ENCODE data around the gene BASP1. TPM values are rescaled to one million over a fixed set of nuclear protein-coding genes. Genes with fewer than 3 reads are reported as not detected.
A peak's percentile ranks its signal among the peaks of the same experiment; 100 is the strongest.

BASP1 gene
- total and polyA plus RNA-seq, 2 donors from 2014 or later = 5.1 to 12.5 TPM

GRCh38 chr5:17302106-17302505 lies 84.7 kb downstream of the BASP1 start:
- intact Hi-C loops (cut with DNase I) = no loop called here
- Histone ChIP-seq H3K27ac (ENCODE audit: low read depth in 2 of 2, low read length in 2 of 2) (no peak overlapping the region), H3K9me3 (ENCODE audit: control insufficient read depth in 2 of 3, insufficient read depth in 1 of 3, low read length in 3 of 3) (no peaks in the 10 kb centered on the region), H3K36me3 (ENCODE audit: control insufficient read depth in 2 of 3, insufficient read depth in 3 of 3, low read length in 3 of 3) (no peaks in the 10 kb centered on the region), H3K27me3 (ENCODE audit: control insufficient read depth, insufficient read depth, low read length) (no peaks in the 10 kb centered on the region), H3K4me1 (ENCODE audit: control insufficient read depth in 2 of 3, insufficient read depth in 2 of 3, low read depth in 1 of 3, low read length in 3 of 3) (no peaks in the 10 kb centered on the region), H3K4me3 (ENCODE audit: low read length in 3 of 3) (no peak overlapping the region), H3K9ac (ENCODE audit: low read length in 3 of 3) (no peak overlapping the region)
- DNase-seq (no peak), FAIRE-seq (no peak)
- no peak for TF ChIP-seq CTCF (IDR thresholded peaks at IDR 0.05; ENCODE audit: borderline replicate concordance, extremely low read depth, insufficient read depth)

- FAIRE-seq (no peak), DNase-seq (peak in 1 of 5 donors; percentile 42)
- H3K36me3 ChIP-seq (ENCODE audit: control insufficient read depth in 2 of 3, insufficient read depth in 3 of 3, low read length in 3 of 3) = no peaks in the 10 kb centered on the region
- no peak overlapping the region for H3K27ac ChIP-seq (ENCODE audit: low read depth in 2 of 2, low read length in 2 of 2)
- H3K9me3 ChIP-seq (ENCODE audit: control insufficient read depth in 2 of 3, insufficient read depth in 1 of 3, low read length in 3 of 3) = no peaks in the 10 kb centered on the region
- intact Hi-C loops (cut with DNase I) = no loop called here
- no peaks in the 10 kb centered on the region for H3K4me1 ChIP-seq (ENCODE audit: control insufficient read depth in 2 of 3, insufficient read depth in 2 of 3, low read depth in 1 of 3, low read length in 3 of 3)
- no peak overlapping the region for H3K4me3 ChIP-seq (ENCODE audit: low read length in 3 of 3)
- no peaks in the 10 kb centered on the region for H3K27me3 ChIP-seq (ENCODE audit: control insufficient read depth, insufficient read depth, low read length)
- TF ChIP-seq CTCF (IDR thresholded peaks at IDR 0.05; ENCODE audit: borderline replicate concordance, extremely low read depth, insufficient read depth) = no peak
- H3K9ac ChIP-seq (ENCODE audit: low read length in 3 of 3) = no peak overlapping the region
Observed at GRCh38 chr5:17302604-17303003, 85.2 kb downstream of the BASP1 start.

GRCh38 chr5:17304282-17304681 lies 86.9 kb downstream of the BASP1 start:
- H3K4me1 ChIP-seq (ENCODE audit: control insufficient read depth in 2 of 3, insufficient read depth in 2 of 3, low read depth in 1 of 3, low read length in 3 of 3) = no peaks in the 10 kb centered on the region
- TF ChIP-seq CTCF (IDR thresholded peaks at IDR 0.05; ENCODE audit: borderline replicate concordance, extremely low read depth, insufficient read depth) = no peak
- DNase-seq (no peak), FAIRE-seq (no peak)
- H3K36me3 ChIP-seq (ENCODE audit: control insufficient read depth in 2 of 3, insufficient read depth in 3 of 3, low read length in 3 of 3) = no peaks in the 10 kb centered on the region
- no peaks in the 10 kb centered on the region for H3K27me3 ChIP-seq (ENCODE audit: control insufficient read depth, insufficient read depth, low read length)
- no peak overlapping the region for H3K4me3 ChIP-seq (ENCODE audit: low read length in 3 of 3)
- no peaks in the 10 kb centered on the region for H3K9me3 ChIP-seq (ENCODE audit: control insufficient read depth in 2 of 3, insufficient read depth in 1 of 3, low read length in 3 of 3)
- intact Hi-C loops (cut with DNase I) = no loop called here
- H3K27ac ChIP-seq (ENCODE audit: low read depth in 2 of 2, low read length in 2 of 2) = no peak overlapping the region
- no peak overlapping the region for H3K9ac ChIP-seq (ENCODE audit: low read length in 3 of 3)

- Histone ChIP-seq H3K27me3 (ENCODE audit: control insufficient read depth, insufficient read depth, low read length) (no peaks in the 10 kb centered on the region), H3K4me1 (ENCODE audit: control insufficient read depth in 2 of 3, insufficient read depth in 2 of 3, low read depth in 1 of 3, low read length in 3 of 3) (no peaks in the 10 kb centered on the region), H3K4me3 (ENCODE audit: low read length in 3 of 3) (no peak overlapping the region), H3K9me3 (ENCODE audit: control insufficient read depth in 2 of 3, insufficient read depth in 1 of 3, low read length in 3 of 3) (no peaks in the 10 kb centered on the region), H3K9ac (ENCODE audit: low read length in 3 of 3) (no peak overlapping the region), H3K36me3 (ENCODE audit: control insufficient read depth in 2 of 3, insufficient read depth in 3 of 3, low read length in 3 of 3) (no peaks in the 10 kb centered on the region), H3K27ac (ENCODE audit: low read depth in 2 of 2, low read length in 2 of 2) (no peak overlapping the region)
- DNase-seq (no peak), FAIRE-seq (no peak)
- no peak for TF ChIP-seq CTCF (IDR thresholded peaks at IDR 0.05; ENCODE audit: borderline replicate concordance, extremely low read depth, insufficient read depth)
- intact Hi-C loops (cut with DNase I) = no loop called here
Observed at GRCh38 chr5:17305017-17305416, 87.6 kb downstream of the BASP1 start.

Measured in kidney (tissue), 14 donors.